GM19328 (cell line): ENCODE measurements around the gene SLN.

Experiments used
- ATAC-seq: cut with Tn5 transposase; IDR thresholded peaks from one replicate; pipeline ENCODE4 v1.9.1; 2021; ENCODE audit warnings: mild to moderate bottlenecking, moderate library complexity; ENCODE audit not compliant: unreplicated experiment

SLN gene

GRCh38 chr11:107688322-107688918 lies 23.4 kb downstream of the SLN start:
- ATAC-seq, result no peak

DNA sequence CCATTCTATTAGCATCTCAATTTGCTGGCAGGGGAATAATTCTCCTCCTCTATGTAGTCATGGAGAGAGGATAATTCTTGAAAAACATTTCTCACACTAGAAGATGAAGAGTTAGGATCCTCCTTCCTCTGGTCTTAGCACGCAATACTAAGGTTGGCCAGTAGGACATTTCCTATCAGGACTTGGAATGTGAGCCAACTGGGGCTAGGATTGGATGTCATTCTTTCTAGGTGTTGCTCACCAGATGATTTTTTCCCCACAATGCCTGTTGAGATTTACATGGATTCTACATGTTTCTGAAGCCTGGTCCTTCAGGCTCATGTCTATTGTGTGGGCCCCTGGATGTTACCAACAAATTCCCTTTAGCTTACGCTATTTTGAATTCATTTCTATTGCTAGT lies 28.0 kb downstream of the SLN start:
- no peak for ATAC-seq

- ATAC-seq, result no peak
These were observed 28.8 kb downstream of the SLN start for GRCh38 chr11:107683061-107683460.

DNA sequence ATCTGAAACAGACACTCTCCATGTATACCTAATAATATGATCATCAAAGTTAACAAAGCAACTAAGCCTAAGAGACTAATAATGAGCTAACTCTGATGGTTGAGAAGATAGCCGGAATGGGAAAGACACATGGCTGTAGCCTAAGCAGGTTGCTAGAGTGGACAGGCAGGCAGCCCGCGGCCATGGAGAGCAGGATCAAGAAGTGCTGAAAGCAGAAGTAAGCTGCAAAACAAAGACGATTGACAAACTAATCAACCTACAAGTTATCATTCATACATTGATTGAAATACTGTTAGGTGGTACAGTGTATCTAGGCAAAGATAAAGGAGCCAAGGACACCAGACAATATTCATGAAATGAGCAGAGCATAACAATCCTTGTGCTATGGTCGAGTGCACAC lies 29.3 kb downstream of the SLN start:
- no peak for ATAC-seq

GRCh38 chr11:107682171-107682570 lies 29.7 kb downstream of the SLN start:
- no peak for ATAC-seq

- no peak for ATAC-seq
These were observed 32.4 kb downstream of the SLN start for GRCh38 chr11:107679255-107680024.

- ATAC-seq, result no peak
These were observed 33.3 kb downstream of the SLN start for GRCh38 chr11:107678632-107678971.

DNA sequence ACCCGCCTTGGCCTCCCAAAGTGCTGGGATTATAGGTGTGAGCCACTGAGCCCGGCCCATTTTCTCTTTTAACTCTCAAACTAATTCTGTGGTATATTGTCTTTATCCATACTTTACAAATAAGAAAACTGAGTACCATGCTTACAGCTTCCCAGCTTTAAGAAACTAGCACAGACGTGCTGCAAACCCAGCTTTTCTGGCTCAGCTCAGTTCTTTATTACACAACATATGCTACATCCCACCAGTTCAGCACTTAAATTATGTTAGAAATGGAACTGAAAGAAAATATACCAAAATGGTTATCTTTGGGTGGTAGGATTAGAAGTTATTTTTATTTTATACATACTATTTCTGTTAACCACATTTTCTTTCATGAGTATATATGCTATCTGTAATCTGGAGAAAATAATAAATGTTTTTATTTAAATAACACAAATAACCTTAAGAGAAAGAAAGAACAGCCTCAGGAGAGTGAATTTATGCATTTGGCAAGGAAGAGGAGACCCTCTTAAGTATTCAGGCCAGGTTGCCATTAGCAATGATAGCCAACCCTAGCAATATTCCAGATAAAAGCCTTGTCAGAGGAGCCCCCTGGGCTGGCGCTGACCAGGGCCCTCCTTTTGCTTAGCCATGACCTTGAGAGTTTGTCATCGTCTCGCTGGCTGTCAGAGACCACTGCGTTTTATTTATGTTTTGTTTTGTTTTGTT lies 33.8 kb downstream of the SLN start:
- ATAC-seq, result no peak

GRCh38 chr11:107676336-107677057 lies 35.4 kb downstream of the SLN start:
- no peak for ATAC-seq

DNA sequence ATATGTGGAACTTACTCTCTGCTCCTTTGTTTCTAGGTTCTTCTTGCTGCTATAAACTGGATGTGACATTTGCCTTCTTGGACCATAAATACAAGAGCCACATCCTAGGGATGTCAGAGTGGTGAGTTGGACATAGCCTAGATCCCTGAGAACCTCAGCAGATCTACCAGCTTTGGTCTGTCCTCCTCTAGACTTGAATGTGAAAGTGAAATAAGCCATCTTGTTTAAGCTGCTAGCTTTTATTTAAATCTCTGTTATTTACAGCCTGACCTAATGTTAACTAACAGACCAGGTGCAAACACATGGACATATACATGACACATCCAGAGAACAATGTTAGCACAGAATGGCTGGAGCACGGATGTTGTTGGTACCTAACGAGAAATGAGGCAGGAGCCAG lies 36.0 kb downstream of the SLN start:
- no peak for ATAC-seq

- ATAC-seq, result no peak
These were observed 41.8 kb downstream of the SLN start for GRCh38 chr11:107669893-107670601.

DNA sequence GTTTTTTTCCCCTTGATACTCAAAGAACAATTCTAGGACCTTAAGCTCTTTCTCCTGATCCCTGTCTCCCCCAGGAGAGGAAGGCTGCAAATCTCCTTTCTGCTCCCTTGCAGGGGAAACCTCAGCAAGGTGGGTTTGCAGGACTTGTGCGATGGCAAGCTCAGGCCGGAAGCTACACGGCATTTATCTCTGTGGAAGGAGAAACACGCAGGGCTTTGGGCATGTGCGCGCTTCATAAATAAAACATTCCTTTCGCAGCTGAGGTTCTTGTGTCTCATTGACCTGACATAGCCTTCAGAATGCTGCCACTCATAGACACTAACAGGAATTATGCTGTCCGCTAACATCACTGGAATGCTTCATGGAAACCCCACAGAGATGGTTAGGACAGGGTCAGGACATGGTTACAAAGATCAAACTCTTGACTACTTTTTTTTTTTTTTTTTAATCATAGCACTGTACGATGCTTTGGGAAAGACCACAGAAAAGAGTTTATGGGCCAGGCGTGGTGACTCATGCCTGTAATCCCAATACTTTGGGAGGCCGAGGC lies 42.6 kb downstream of the SLN start:
- ATAC-seq, result no peak

DNA sequence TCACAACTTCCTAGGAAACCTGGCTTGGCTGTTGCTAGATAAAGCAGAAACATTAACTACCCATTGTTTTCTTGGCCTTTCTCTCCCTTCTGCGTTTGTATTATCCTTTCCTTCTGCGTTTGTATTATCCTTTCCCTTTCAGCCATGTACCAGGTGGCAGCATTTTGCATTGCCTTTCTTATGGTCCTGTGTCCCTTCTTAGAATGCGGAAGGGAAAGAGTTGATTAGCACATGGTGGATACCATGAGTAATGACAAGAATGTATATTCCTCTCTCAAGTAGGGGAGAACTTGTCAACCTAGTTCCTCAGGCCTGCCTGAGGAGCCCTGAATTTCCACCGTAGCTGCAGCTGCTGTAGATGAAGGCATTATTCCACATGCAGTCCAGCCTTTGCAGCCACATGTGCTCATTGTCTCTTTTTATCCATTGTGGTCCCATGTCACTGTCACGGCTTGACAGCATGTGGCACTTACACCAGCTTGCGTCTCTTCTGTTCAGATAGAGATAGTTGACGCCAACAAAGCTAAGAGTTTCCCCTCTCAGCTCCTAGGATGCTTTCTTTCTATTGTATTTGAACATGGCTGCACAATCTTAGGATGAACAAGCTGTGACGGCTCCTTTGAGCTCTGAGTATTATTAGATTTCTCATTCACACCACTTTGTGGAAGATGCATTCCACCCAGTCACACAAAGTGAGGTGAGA lies 44.8 kb downstream of the SLN start:
- ATAC-seq, result no peak

GRCh38 chr11:107665018-107665417 lies 46.8 kb downstream of the SLN start:
- ATAC-seq, result no peak

DNA sequence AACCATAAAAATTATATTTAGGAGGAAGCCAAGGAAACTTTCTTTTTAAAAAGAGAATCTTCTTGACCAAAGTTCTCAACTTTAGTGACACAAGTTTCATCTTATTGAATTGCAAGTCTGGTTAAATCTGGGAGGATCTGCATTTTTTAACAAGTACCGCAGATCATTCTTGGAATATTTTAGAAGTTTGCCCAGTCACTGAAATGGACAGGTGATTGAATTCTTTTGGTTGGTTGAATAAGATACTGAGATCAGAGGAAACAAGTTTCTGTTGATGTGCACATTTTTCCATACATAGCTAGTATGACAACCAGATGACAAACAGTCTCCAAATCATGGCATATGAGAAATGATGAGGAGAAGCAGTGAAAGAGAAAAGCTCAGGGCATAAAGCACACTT lies 50.2 kb downstream of the SLN start:
- no peak for ATAC-seq

- ATAC-seq, result no peak
These were observed 51.8 kb downstream of the SLN start for GRCh38 chr11:107660066-107660465.

DNA sequence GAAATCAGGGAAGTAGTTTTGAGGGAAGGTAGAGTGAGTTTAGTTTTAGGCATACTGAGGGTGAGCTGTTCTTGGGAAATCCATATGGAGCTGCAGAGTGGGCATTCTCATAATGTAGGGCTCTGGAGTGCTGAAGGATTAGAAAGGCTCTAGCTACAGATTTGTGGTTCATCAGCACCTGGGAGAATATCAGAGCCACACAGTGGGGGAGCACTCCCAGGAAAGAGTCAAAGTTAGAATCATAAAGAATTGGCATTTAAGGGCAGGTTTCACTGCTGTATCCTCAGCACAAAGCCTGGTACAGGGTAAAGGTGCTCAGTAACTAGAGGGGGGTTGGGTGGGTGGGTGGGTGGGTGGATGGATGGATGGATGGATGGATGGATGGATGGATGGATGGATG lies 52.5 kb downstream of the SLN start:
- ATAC-seq, result no peak
